SK-N-SH (cell line): Measurements from ENCODE around the gene CA5A. TPM values are rescaled to one million over a fixed set of nuclear protein-coding genes. Genes with fewer than 3 reads are reported as not detected.

ENCODE experiments used
- CTCF ChIA-PET: fragments of 300-600, 350-600 bp; formaldehyde crosslinking; extraction: SDS; loops from one replicate; lab custom pipeline; 2021; lab: Yijun Ruan, JAX
- POLR2A ChIA-PET: fragments of 350-600 bp; sonication (Branson Sonifier 250); formaldehyde crosslinking; extraction: SDS; loops from one replicate; lab custom pipeline; 2020; ENCODE audit warnings: antibody characterized with exemption, inconsistent platforms; lab: Yijun Ruan, JAX
- DNase-seq: peaks from one replicate; pipeline ENCODE4 v3.0.0; 2012
- H2AFZ ChIP-seq: fragments of 200-600 bp; sonication (generic); 2 replicates; pipeline ENCODE4 v1.8.1; 2016; ENCODE audit warnings: antibody characterized with exemption, mild to moderate bottlenecking, low read depth
- H3F3A ChIP-seq: fragments of 200-600 bp; sonication (generic); replicated peaks from 2 replicates; pipeline ENCODE3; 2016; ENCODE audit warnings: antibody characterized with exemption, mild to moderate bottlenecking; ENCODE audit not compliant: insufficient read depth
- H3K27ac ChIP-seq, 2 experiments: fragments of 200-500 bp in 1 of 2; fragments of 200-600 bp in 1 of 2; sonication (Bioruptor generic) in 1 of 2; sonication (generic), shearing (Covaris generic) in 1 of 2; 2 replicates each; pipeline versions ENCODE4 v1.5.1 to v1.6.1; 2014 to 2016; ENCODE audit warnings: low read depth in 2 of 2, inconsistent platforms in 1 of 2, low read length in 1 of 2, mild to moderate bottlenecking in 1 of 2, mixed read lengths in 1 of 2
- H3K27me3 ChIP-seq: fragments of 200-600 bp; sonication (generic), shearing (Covaris generic); 2 replicates; pipeline ENCODE4 v1.6.1; 2016; ENCODE audit warnings: mixed run types; ENCODE audit not compliant: insufficient read depth
- H3K36me3 ChIP-seq, 2 experiments: fragments of 200-500 bp in 1 of 2; fragments of 200-600 bp in 1 of 2; sonication (Bioruptor generic) in 1 of 2; sonication (generic) in 1 of 2; replicated peaks in 1 of 2; 2 replicates each; pipeline versions ENCODE3 to v1.5.1; 2014 to 2016; ENCODE audit warnings: low read length in 1 of 2, mild to moderate bottlenecking in 1 of 2; ENCODE audit not compliant: insufficient read depth in 2 of 2, control insufficient read depth in 1 of 2
- H3K4me1 ChIP-seq, 2 experiments: fragments of 200-500 bp in 1 of 2; fragments of 200-600 bp in 1 of 2; sonication (Bioruptor generic) in 1 of 2; sonication (generic), shearing (Covaris generic) in 1 of 2; 2 replicates each; pipeline versions ENCODE4 v1.5.1 to v1.6.1; 2014 to 2016; ENCODE audit warnings: low read depth in 1 of 2, low read length in 1 of 2, mixed run types in 1 of 2; ENCODE audit not compliant: insufficient read depth in 2 of 2, control insufficient read depth in 1 of 2
- H3K4me2 ChIP-seq: fragments of 200-600 bp; sonication (generic), shearing (Covaris generic); 2 replicates; pipeline ENCODE4 v1.6.1; 2017; ENCODE audit warnings: mixed run types
- H3K4me3 ChIP-seq, 2 experiments: fragments of 200-500 bp in 1 of 2; fragments of 200-600 bp in 1 of 2; sonication (Bioruptor generic) in 1 of 2; sonication (generic), shearing (Covaris generic) in 1 of 2; 2 replicates each; pipeline versions ENCODE4 v1.5.1 to v1.8.1; 2014 to 2016; ENCODE audit warnings: low read depth in 2 of 2, inconsistent platforms in 1 of 2, low read length in 1 of 2, mild to moderate bottlenecking in 1 of 2, mixed read lengths in 1 of 2, moderate library complexity in 1 of 2
- H3K79me2 ChIP-seq: fragments of 200-600 bp; sonication (generic); 2 replicates; pipeline ENCODE4 v1.8.1; 2017; ENCODE audit warnings: mild to moderate bottlenecking; ENCODE audit not compliant: insufficient read depth
- H3K9ac ChIP-seq: fragments of 200-600 bp; sonication (generic); 2 replicates; pipeline ENCODE4 v1.6.1; 2017; ENCODE audit warnings: mixed run types
- H3K9me2 ChIP-seq: fragments of 200-600 bp; sonication (generic); 2 replicates; pipeline ENCODE4 v1.6.1; 2017; ENCODE audit warnings: mixed run types
- H3K9me3 ChIP-seq: fragments of 200-600 bp; sonication (generic); 2 replicates; pipeline ENCODE4 v1.6.1; 2017; ENCODE audit warnings: mixed run types, mild to moderate bottlenecking, moderate library complexity
- H4K20me1 ChIP-seq: fragments of 200-600 bp; sonication (generic); 2 replicates; pipeline ENCODE4 v1.6.1; 2017; ENCODE audit warnings: mild to moderate bottlenecking, mixed run types; ENCODE audit not compliant: insufficient read depth
- EP300 ChIP-seq, 2 experiments: IDR thresholded peaks; 2 replicates each; pipeline versions ENCODE4 v1.4.0 to v1.6.1; 2012; ENCODE audit warnings: borderline replicate concordance in 1 of 2, low read depth in 1 of 2, low read length in 1 of 2
- EZH2phosphoT487 ChIP-seq: fragments of 200-600 bp; sonication (generic); IDR thresholded peaks from 2 replicates; pipeline ENCODE4 v1.6.1; 2017; ENCODE audit warnings: low read depth, mixed run types, mild to moderate bottlenecking, antibody characterized with exemption, moderate library complexity, borderline replicate concordance
- GATA2 ChIP-seq: sonication (generic); formaldehyde crosslinking; IDR thresholded peaks from 2 replicates; pipeline ENCODE4 v1.5.0; 2020; ENCODE audit warnings: mild to moderate bottlenecking, missing genetic modification reagents
- MXI1 ChIP-seq: IDR thresholded peaks from 2 replicates; pipeline ENCODE4 v1.6.1; 2012; ENCODE audit warnings: mild to moderate bottlenecking, low read depth, low read length, improper control_type of control experiment
- PBX3 ChIP-seq: IDR thresholded peaks from 2 replicates; pipeline ENCODE4; 2012
- RAD21 ChIP-seq: IDR thresholded peaks from 2 replicates; pipeline ENCODE4 v1.6.1; 2012; ENCODE audit warnings: mild to moderate bottlenecking, low read length
- RCOR1 ChIP-seq: fragments of 150-350 bp; IDR thresholded peaks from 2 replicates; pipeline ENCODE4 v1.6.1; 2017; ENCODE audit warnings: antibody characterized with exemption, low read length
- TAF1 ChIP-seq: IDR thresholded peaks from 2 replicates; pipeline ENCODE4 v1.6.1; 2012; ENCODE audit warnings: low read depth, mild to moderate bottlenecking, low read length, moderate library complexity, borderline replicate concordance
- USF2 ChIP-seq: fragments of 150-350 bp; IDR thresholded peaks from 2 replicates; pipeline ENCODE4 v1.6.1; 2017; ENCODE audit warnings: antibody characterized with exemption, low read length, low read depth, borderline replicate concordance
- ZBTB33 ChIP-seq: IDR thresholded peaks from 2 replicates; pipeline ENCODE4 v1.4.0; 2012; ENCODE audit warnings: low read depth, borderline replicate concordance
- WGBS: methylation state at CpG from one replicate; pipeline ENCODE4 v1.1.6; 2017; ENCODE audit warnings: low lambda C conversion rate; 5-methylcytosine and 5-hydroxymethylcytosine counted together
- polyA plus RNA-seq, 3 experiments: library from polyadenylated mRNA; depleted of rRNA; stranded (reverse); fragments of >200 nt; gene quantifications; 2 replicates each; pipeline ENCODE4 v1.2.3, GENCODE V29; 2012
- TF ChIP-seq, protein P1 (sequence below): fragments of 150-350 bp; IDR thresholded peaks from 2 replicates; pipeline ENCODE4 v1.6.1; 2016; ENCODE audit warnings: mild to moderate bottlenecking, low read depth, low read length

Gene CA5A
- polyA plus RNA-seq, 1 of the 3 experiments (the other 2 are of a cell fraction) = not detected

- TF ChIP-seq RAD21 (no peak), USF2 (no peak), RCOR1 (no peak), MXI1 (no peak), EP300 (IDR thresholded peaks at IDR 0.05; ENCODE audit: borderline replicate concordance in 1 of 2, low read depth in 1 of 2, low read length in 1 of 2) (no peak), EZH2phosphoT487 (no peak), PBX3 (no peak), GATA2 (no peak), ZBTB33 (no peak)
- TF ChIP-seq, protein P1, sequence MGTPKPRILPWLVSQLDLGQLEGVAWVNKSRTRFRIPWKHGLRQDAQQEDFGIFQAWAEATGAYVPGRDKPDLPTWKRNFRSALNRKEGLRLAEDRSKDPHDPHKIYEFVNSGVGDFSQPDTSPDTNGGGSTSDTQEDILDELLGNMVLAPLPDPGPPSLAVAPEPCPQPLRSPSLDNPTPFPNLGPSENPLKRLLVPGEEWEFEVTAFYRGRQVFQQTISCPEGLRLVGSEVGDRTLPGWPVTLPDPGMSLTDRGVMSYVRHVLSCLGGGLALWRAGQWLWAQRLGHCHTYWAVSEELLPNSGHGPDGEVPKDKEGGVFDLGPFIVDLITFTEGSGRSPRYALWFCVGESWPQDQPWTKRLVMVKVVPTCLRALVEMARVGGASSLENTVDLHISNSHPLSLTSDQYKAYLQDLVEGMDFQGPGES = no peak
- TF ChIP-seq, all 33 proteins: peak for 0
- H4K20me1 ChIP-seq = no peaks in the 10 kb centered on the region
Observed at GRCh38 chr16:87973717-87974116, 37.4 kb upstream of the CA5A start.

DNA sequence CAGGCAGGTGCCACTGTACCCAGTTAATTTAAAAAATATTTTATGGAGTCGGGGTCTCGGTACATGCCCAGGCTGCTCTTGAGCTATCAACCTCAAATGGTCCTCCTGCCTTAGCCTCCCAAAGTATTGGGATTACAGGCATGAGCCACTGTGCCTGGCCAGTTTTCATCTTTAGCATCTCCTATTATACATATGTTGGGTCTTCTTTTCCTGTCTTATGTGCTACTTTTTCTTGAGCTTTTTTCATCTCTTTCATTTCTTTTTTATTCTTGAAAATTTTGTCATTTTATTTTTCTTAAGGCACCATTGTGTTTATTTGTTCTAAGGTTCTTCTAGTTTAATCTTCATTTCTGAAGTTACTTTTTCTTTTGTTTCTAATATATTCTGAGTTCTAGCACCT is 35.6 kb upstream of the CA5A start:
- Histone ChIP-seq H4K20me1 (no peaks in the 10 kb centered on the region), H3K9me3 (peaks cover 10% of the 10 kb centered on the region), H3K4me1 (peaks cover 0 to 3% of the 10 kb centered on the region in 2 experiments; a peak in 1 of 4 replicates), H3K9me2 (no peaks in the 10 kb centered on the region), H3K9ac (no peak overlapping the region), H3K4me2 (no peak overlapping the region), H3K79me2 (peaks cover 61% of the 10 kb centered on the region), H3K36me3 (no peaks in the 10 kb centered on the region), H3F3A (no peaks in the 10 kb centered on the region), H3K4me3 (no peak overlapping the region), H3K27ac (no peak overlapping the region), H2AFZ (no peak overlapping the region), H3K27me3 (no peaks in the 10 kb centered on the region)
- POLR2A ChIA-PET = no interaction called here
- 94% methylated on average over 2 of the region's 2 CpGs for WGBS
- CTCF ChIA-PET = interaction anchor here (1.2 to 1.6 kb wide), 3 partner anchors 9 to 466 kb away, joined by 3 to 4 read pairs (median 3); no protein-coding TSS in a partner anchor
- TF ChIP-seq USF2 (no peak), RAD21 (no peak), TAF1 (no peak)
- DNase-seq = no peak

More at GRCh38 chr16:87973717-87974116, 37.4 kb upstream of the CA5A start:
- Histone ChIP-seq H3K9me2 (no peaks in the 10 kb centered on the region), H3K4me1 (no peaks in the 10 kb centered on the region), H3K36me3 (no peaks in the 10 kb centered on the region), H3K9me3 (peaks cover 10% of the 10 kb centered on the region), H2AFZ (no peak overlapping the region), H3K4me3 (no peak overlapping the region), H3K9ac (no peak overlapping the region), H3F3A (no peaks in the 10 kb centered on the region), H3K4me2 (no peak overlapping the region), H3K79me2 (peaks cover 47% of the 10 kb centered on the region), H3K27me3 (no peaks in the 10 kb centered on the region), H3K27ac (no peak overlapping the region)
- CTCF ChIA-PET = interaction anchor here (1.0 kb wide), 1 partner anchor 195 kb away, joined by 3 read pairs; no protein-coding TSS in a partner anchor
- no peak for DNase-seq
- WGBS = 99% methylated on average over 3 of the region's 3 CpGs
- POLR2A ChIA-PET = no interaction called here
